CD4-positive, alpha-beta T cell treated with Interleukin-15 for 1 hour (primary cell): ENCODE results near the gene FHIT.

Experiments used
- DNase-seq: peaks from one replicate; pipeline ENCODE4 v3.0.0-alpha.2; 2020

Gene FHIT

DNA sequence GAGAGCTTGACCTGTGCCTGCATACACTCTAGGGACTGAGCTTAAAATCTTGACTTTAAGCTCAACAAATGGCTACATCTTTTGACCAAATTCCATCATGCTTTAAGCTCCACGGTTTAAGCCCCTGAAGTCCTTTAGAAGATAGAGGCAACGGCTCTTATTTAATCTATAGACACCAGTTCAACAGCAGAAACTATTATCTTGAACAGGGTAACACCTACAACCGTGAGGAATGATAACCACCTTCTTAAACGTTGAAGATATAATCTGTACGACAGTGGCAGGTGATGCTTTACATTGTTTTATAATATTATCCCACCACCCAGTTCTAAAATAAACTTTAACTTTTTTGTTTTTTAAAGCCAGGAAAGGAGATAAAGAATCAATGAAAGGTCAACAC, 1007.8 kb downstream of the FHIT start:
- DNase-seq = no peak

- DNase-seq = no peak
Observed at GRCh38 chr3:60240492-60240891, 1010.8 kb downstream of the FHIT start.

DNA sequence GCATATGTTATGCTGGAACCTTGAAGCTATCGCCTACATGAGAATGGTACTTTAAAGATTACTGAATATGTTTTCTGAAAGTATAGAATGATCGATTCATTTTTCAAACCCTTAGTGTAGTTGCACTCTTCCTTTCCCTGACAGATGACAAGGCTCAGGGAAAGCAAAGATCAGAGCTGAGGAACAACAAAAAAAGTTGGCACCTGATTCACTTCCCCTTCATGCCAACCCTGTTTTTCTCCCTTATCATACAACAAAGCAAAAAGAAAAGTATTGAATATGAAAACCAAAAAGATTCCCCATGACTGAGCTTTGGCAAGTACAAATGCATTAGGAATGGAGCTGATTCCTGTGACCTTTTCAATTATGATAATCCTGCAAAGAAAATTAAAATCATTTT, 1012.7 kb downstream of the FHIT start:
- no peak for DNase-seq

GRCh38 chr3:60229502-60229901, 1021.8 kb downstream of the FHIT start:
- no peak for DNase-seq

GRCh38 chr3:60228823-60229222, 1022.4 kb downstream of the FHIT start:
- DNase-seq = no peak

- DNase-seq = no peak
Observed at GRCh38 chr3:60226912-60227311, 1024.3 kb downstream of the FHIT start.

DNA sequence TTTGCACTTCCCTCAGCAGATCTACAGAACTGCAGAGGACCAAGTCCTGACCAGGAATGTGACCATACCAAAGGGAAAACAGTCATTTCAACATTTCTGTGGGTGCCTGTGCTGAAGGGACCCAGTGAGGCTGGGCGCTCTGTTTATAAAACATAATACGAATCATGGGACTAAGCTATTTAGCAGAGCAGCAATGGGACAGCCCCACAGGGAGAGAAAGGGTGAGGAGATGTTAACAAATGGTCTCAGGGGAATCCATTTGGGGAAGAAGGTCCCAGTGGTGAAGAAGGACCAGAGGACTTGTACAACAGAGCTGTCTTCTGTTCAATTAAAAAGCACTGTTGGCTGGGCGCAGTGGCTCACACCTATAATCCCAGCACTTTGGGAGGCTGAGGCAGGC, 1025.4 kb downstream of the FHIT start:
- DNase-seq = no peak

DNA sequence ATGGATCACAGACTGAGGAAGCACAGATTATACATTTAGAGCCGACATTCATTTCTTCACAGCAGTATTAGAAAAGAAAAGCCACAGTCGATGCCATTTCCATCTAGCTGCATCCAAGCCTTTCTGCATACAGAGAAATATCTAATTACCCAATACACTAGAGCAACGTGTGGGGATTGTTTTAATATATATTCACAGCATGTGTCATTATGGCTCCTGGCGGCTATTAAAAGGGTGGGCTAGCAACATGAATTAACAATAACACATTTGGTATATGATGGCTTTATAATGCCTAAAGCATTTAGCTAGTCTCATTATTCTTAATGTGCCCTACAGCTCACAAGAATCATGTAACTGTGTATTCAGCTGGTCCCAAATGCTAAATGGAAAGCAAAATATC, 1030.5 kb downstream of the FHIT start:
- DNase-seq = no peak

DNA sequence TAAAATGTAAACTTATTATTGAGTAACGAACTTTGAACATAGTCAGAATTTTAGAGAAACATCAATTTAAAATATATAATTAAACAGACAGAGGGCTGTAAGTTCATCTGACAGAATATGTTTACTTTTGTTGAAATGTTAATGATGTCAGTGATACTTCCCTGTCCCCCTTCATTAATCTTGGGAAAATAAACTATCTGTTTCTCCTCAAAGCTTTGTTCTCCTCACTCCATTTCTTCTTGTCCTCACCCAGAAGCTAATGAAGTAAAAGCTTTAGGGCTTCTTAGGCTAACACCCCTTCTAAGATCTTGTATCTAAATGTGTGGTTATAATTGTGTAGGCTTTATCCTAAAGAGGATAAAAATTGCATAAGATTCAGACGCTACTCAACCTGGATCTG, 1031.8 kb downstream of the FHIT start:
- DNase-seq = no peak

GRCh38 chr3:60217156-60217911, 1033.9 kb downstream of the FHIT start:
- DNase-seq = no peak

GRCh38 chr3:60216462-60217075, 1034.7 kb downstream of the FHIT start:
- DNase-seq = no peak

GRCh38 chr3:60215946-60216345, 1035.3 kb downstream of the FHIT start:
- no peak for DNase-seq

GRCh38 chr3:60207905-60208304, 1043.3 kb downstream of the FHIT start:
- DNase-seq = no peak

GRCh38 chr3:60206206-60206605, 1045.0 kb downstream of the FHIT start:
- no peak for DNase-seq

DNA sequence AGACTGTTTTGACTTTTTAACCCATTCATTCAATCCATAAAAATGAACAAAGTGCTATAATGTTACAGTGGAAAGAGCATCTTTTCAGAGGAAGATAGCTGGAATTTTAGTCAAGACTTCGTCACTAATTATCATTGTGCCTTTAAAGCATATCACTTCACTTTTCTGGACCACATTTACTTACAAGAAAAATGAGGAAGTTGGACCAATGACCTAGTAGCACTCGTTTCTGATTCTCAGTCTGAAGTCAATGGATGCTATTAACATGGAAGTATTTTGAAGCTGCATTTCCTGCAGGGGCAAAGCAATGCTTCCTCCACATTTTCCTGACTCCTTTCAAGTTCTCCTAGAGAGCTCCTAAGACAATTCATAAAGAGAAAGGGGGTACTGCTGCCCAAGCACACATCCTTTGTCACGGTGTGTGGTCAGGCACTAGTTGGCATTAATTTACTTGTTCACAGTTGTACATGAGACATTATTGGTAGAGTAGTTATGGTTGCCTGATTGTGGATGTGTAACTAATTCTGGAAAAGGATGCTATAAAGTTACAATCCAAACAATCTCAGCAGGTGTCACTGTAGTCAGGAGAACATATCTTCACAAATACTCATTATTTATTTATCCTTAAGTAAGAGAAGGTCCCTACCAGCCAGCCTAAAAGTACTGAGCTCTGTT, 1049.1 kb downstream of the FHIT start:
- no peak for DNase-seq

GRCh38 chr3:60199306-60199705, 1051.9 kb downstream of the FHIT start:
- DNase-seq = no peak

- no peak for DNase-seq
Observed at GRCh38 chr3:60198179-60198720, 1053.0 kb downstream of the FHIT start.

GRCh38 chr3:60192297-60193114, 1058.7 kb downstream of the FHIT start:
- no peak for DNase-seq

- DNase-seq = no peak
Observed at GRCh38 chr3:60190073-60190472, 1061.2 kb downstream of the FHIT start.

GRCh38 chr3:60189304-60189703, 1061.9 kb downstream of the FHIT start:
- no peak for DNase-seq

GRCh38 chr3:60188803-60189202, 1062.4 kb downstream of the FHIT start:
- DNase-seq = no peak

- no peak for DNase-seq
Observed at GRCh38 chr3:60187343-60187742, 1063.9 kb downstream of the FHIT start.

- DNase-seq = no peak
Observed at GRCh38 chr3:60186359-60186758, 1064.9 kb downstream of the FHIT start.
